HEK293 (cell line): ENCODE data around the gene NAPB.
A peak's percentile ranks its signal among the peaks of the same experiment; 100 is the strongest.

Experiments
- CTCF ChIA-PET: fragments of 350-600 bp; formaldehyde crosslinking; extraction: SDS; loops from one replicate; lab custom pipeline; 2021; ENCODE audit warnings: antibody characterized with exemption; lab: Yijun Ruan, JAX
- POLR2A ChIA-PET: fragments of 300-600 bp; formaldehyde crosslinking; extraction: SDS; loops from one replicate; lab custom pipeline; 2020; ENCODE audit warnings: antibody characterized with exemption, inconsistent platforms; lab: Yijun Ruan, JAX
- H3K27ac ChIP-seq: fragments of 200-500 bp; sonication (Bioruptor generic); 2 replicates; pipeline ENCODE4 v1.5.1; 2014; ENCODE audit warnings: low read depth, low read length, control low read depth, inconsistent platforms; ENCODE audit errors: extremely low read depth
- H3K36me3 ChIP-seq, 2 experiments: fragments of 200-500 bp in 1 of 2; sonication (Bioruptor generic) in 1 of 2; 1 replicate in 1 of 2; 2 replicates in 1 of 2; pipeline ENCODE4 v1.5.1; 2014 to 2017; ENCODE audit warnings: inconsistent platforms in 2 of 2, low read length in 2 of 2; ENCODE audit not compliant: control insufficient read depth in 2 of 2, insufficient read depth in 1 of 2
- H3K4me1 ChIP-seq: fragments of 200-500 bp; sonication (Bioruptor generic); 2 replicates; pipeline ENCODE4 v1.5.1; 2014; ENCODE audit warnings: mild to moderate bottlenecking, low read length, inconsistent platforms; ENCODE audit not compliant: control insufficient read depth, insufficient read depth
- H3K4me3 ChIP-seq: 2 replicates; pipeline ENCODE4 v1.5.1; 2011; ENCODE audit warnings: low read depth, mild to moderate bottlenecking, control low read depth, low read length, moderate library complexity
- H3K9me3 ChIP-seq: fragments of 200-500 bp; sonication (Bioruptor generic); 2 replicates; pipeline ENCODE4 v1.5.1; 2014; ENCODE audit warnings: low read depth, low read length, inconsistent platforms; ENCODE audit not compliant: control insufficient read depth, insufficient read depth
- KLF1 ChIP-seq: fragments of 450-650 bp; formaldehyde crosslinking; IDR thresholded peaks from 2 replicates; pipeline ENCODE4 v1.5.1; 2016; ENCODE audit warnings: missing biosample characterization, missing genetic modification characterization
- KLF7 ChIP-seq: fragments of 450-650 bp; formaldehyde crosslinking; IDR thresholded peaks from 2 replicates; pipeline ENCODE4 v1.5.1; 2016; ENCODE audit warnings: missing biosample characterization, missing genetic modification characterization, borderline replicate concordance
- OSR2 ChIP-seq: fragments of 450-650 bp; formaldehyde crosslinking; IDR thresholded peaks from 2 replicates; pipeline ENCODE4 v1.5.1; 2016; ENCODE audit warnings: missing biosample characterization, missing genetic modification characterization
- RBAK ChIP-seq: fragments of 450-650 bp; formaldehyde crosslinking; IDR thresholded peaks from 2 replicates; pipeline ENCODE4 v1.5.1; 2016; ENCODE audit warnings: missing biosample characterization, missing genetic modification characterization
- SP2 ChIP-seq: fragments of 450-650 bp; formaldehyde crosslinking; IDR thresholded peaks from 2 replicates; pipeline ENCODE4 v1.5.1; 2016; ENCODE audit warnings: missing biosample characterization, missing genetic modification characterization
- ZBTB7A ChIP-seq: fragments of 450-650 bp; formaldehyde crosslinking; IDR thresholded peaks from 2 replicates; pipeline ENCODE4 v1.5.1; 2016; ENCODE audit warnings: low read depth, missing biosample characterization, missing genetic modification characterization
- ZEB2 ChIP-seq: fragments of 450-650 bp; formaldehyde crosslinking; IDR thresholded peaks from 2 replicates; pipeline ENCODE4 v1.5.1; 2016; ENCODE audit warnings: missing biosample characterization, missing genetic modification characterization
- ZFHX2 ChIP-seq: fragments of 450-650 bp; formaldehyde crosslinking; conservative IDR thresholded peaks from 2 replicates; pipeline ENCODE4 v1.5.1; 2016; ENCODE audit warnings: missing biosample characterization, missing genetic modification characterization
- ZFP69B ChIP-seq: fragments of 450-650 bp; formaldehyde crosslinking; IDR thresholded peaks from 2 replicates; pipeline ENCODE4 v1.5.1; 2016; ENCODE audit warnings: missing biosample characterization, missing genetic modification characterization
- ZNF132 ChIP-seq: fragments of 450-650 bp; formaldehyde crosslinking; IDR thresholded peaks from 2 replicates; pipeline ENCODE4 v1.5.1; 2017; ENCODE audit warnings: missing biosample characterization, missing genetic modification characterization, borderline replicate concordance
- ZNF146 ChIP-seq: fragments of 450-650 bp; formaldehyde crosslinking; IDR thresholded peaks from 2 replicates; pipeline ENCODE4 v1.5.1; 2016; ENCODE audit warnings: missing biosample characterization, missing genetic modification characterization
- ZNF184 ChIP-seq: fragments of 450-650 bp; IDR thresholded peaks from 2 replicates; pipeline ENCODE4 v1.5.1; 2018; ENCODE audit warnings: missing biosample characterization, mild to moderate bottlenecking, missing genetic modification characterization
- ZNF211 ChIP-seq: fragments of 450-650 bp; formaldehyde crosslinking; IDR thresholded peaks from 2 replicates; pipeline ENCODE4 v1.5.1; 2016; ENCODE audit warnings: low read depth, missing biosample characterization, missing genetic modification characterization
- ZNF214 ChIP-seq: fragments of 450-650 bp; formaldehyde crosslinking; IDR thresholded peaks from 2 replicates; pipeline ENCODE4 v1.5.1; 2017; ENCODE audit warnings: missing biosample characterization, mild to moderate bottlenecking, missing genetic modification characterization, borderline replicate concordance
- ZNF266 ChIP-seq: fragments of 450-650 bp; formaldehyde crosslinking; IDR thresholded peaks from 2 replicates; pipeline ENCODE4 v1.5.1; 2016; ENCODE audit warnings: missing biosample characterization, missing genetic modification characterization, low read depth
- ZNF335 ChIP-seq: fragments of 450-650 bp; formaldehyde crosslinking; conservative IDR thresholded peaks from 2 replicates; pipeline ENCODE4 v1.5.1; 2016; ENCODE audit warnings: missing biosample characterization, missing genetic modification characterization
- ZNF350 ChIP-seq: fragments of 450-650 bp; formaldehyde crosslinking; IDR thresholded peaks from 2 replicates; pipeline ENCODE4 v1.5.0; 2017; ENCODE audit warnings: missing biosample characterization, mild to moderate bottlenecking, missing genetic modification characterization
- ZNF501 ChIP-seq: fragments of 450-650 bp; formaldehyde crosslinking; IDR thresholded peaks from 2 replicates; pipeline ENCODE4 v1.5.1; 2016; ENCODE audit warnings: missing biosample characterization, missing genetic modification characterization
- ZNF626 ChIP-seq: fragments of 450-650 bp; sonication (Bioruptor Pico); formaldehyde crosslinking; IDR thresholded peaks from 2 replicates; pipeline ENCODE4 v1.5.1; 2018; ENCODE audit warnings: missing biosample characterization, missing genetic modification characterization, inconsistent platforms
- ZNF629 ChIP-seq: fragments of 450-650 bp; formaldehyde crosslinking; IDR thresholded peaks from 2 replicates; pipeline ENCODE4 v1.5.1; 2017; ENCODE audit warnings: missing biosample characterization, missing genetic modification characterization
- ZNF658 ChIP-seq: fragments of 450-650 bp; formaldehyde crosslinking; IDR thresholded peaks from 2 replicates; pipeline ENCODE4; 2016; ENCODE audit warnings: missing biosample characterization, missing genetic modification characterization
- ZNF692 ChIP-seq: fragments of 450-650 bp; formaldehyde crosslinking; IDR thresholded peaks from 2 replicates; pipeline ENCODE4 v1.5.1; 2016; ENCODE audit warnings: missing biosample characterization, missing genetic modification characterization
- ZNF701 ChIP-seq: fragments of 450-650 bp; formaldehyde crosslinking; IDR thresholded peaks from 2 replicates; pipeline ENCODE4 v1.5.1; 2016; ENCODE audit warnings: missing biosample characterization, missing genetic modification characterization
- ZNF747 ChIP-seq: fragments of 450-650 bp; formaldehyde crosslinking; IDR thresholded peaks from 2 replicates; pipeline ENCODE4 v1.5.1; 2016; ENCODE audit warnings: missing biosample characterization, missing genetic modification characterization
- ZSCAN30 ChIP-seq: fragments of 450-650 bp; IDR thresholded peaks from 2 replicates; pipeline ENCODE4 v1.5.1; 2018; ENCODE audit warnings: missing biosample characterization, mild to moderate bottlenecking, missing genetic modification characterization, moderate library complexity
- TF ChIP-seq, protein P1 (sequence below): fragments of 450-650 bp; formaldehyde crosslinking; IDR thresholded peaks from 2 replicates; pipeline ENCODE4 v1.5.1; 2017; ENCODE audit warnings: missing biosample characterization, mild to moderate bottlenecking, missing genetic modification characterization, moderate library complexity
- TF ChIP-seq, protein P2 (sequence below): fragments of 450-650 bp; formaldehyde crosslinking; IDR thresholded peaks from 2 replicates; pipeline ENCODE4 v1.5.1; 2017; ENCODE audit warnings: missing biosample characterization, missing genetic modification characterization
- TF ChIP-seq, protein P3 (sequence below): fragments of 450-650 bp; formaldehyde crosslinking; optimal IDR thresholded peaks from 2 replicates; pipeline ENCODE3; 2016; ENCODE audit warnings: missing biosample characterization, mild to moderate bottlenecking, missing genetic modification characterization

Gene NAPB

GRCh38 chr20:23356203-23356602 is 65.1 kb downstream of the NAPB start:
- Histone ChIP-seq H3K4me3 (no peak overlapping the region), H3K9me3 (no peaks in the 10 kb centered on the region), H3K27ac (no peak overlapping the region), H3K36me3 (peaks cover 0 to 35% of the 10 kb centered on the region in 2 experiments; a peak in 2 of 3 replicates)
- no peak for TF ChIP-seq ZNF626 (tag by site-specific recombination)
- no peak for TF ChIP-seq ZNF658 (tag by site-specific recombination)
- no peak for TF ChIP-seq ZNF214 (tag by site-specific recombination)
- TF ChIP-seq, protein P1, sequence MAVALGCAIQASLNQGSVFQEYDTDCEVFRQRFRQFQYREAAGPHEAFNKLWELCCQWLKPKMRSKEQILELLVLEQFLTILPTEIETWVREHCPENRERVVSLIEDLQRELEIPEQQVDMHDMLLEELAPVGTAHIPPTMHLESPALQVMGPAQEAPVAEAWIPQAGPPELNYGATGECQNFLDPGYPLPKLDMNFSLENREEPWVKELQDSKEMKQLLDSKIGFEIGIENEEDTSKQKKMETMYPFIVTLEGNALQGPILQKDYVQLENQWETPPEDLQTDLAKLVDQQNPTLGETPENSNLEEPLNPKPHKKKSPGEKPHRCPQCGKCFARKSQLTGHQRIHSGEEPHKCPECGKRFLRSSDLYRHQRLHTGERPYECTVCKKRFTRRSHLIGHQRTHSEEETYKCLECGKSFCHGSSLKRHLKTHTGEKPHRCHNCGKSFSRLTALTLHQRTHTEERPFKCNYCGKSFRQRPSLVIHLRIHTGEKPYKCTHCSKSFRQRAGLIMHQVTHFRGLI (tag by site-specific recombination): no peak
- no peak for TF ChIP-seq ZNF211 (tag by site-specific recombination)
- TF ChIP-seq, all 188 proteins: peak for 0
- CTCF ChIA-PET: interaction anchor here (0.9 kb wide), 1 partner anchor 305 kb away, joined by 3 read pairs; no protein-coding TSS in a partner anchor
- H3K4me1 ChIP-seq: peaks cover 10% of the 10 kb centered on the region; the same call in 1 of the 2 replicates
- POLR2A ChIA-PET: no interaction called here

- ChIA-PET POLR2A (interaction anchor here (0.6 to 2.6 kb wide), 11 partner anchors 8 to 765 kb away, joined by 3 to 30 read pairs (median 5); partner anchors contain the start of genes GZF1 and NAPB), CTCF (interaction anchor here (0.7 to 1.2 kb wide), 4 partner anchors 10 to 608 kb away, joined by 3 to 5 read pairs (median 4); no protein-coding TSS in a partner anchor)
- Histone ChIP-seq H3K36me3 (peaks cover 0 to 34% of the 10 kb centered on the region in 2 experiments; a peak in 2 of 3 replicates), H3K4me1 (0 out of 2 replicates have a peak, but pooled peaks cover 2% of the 10 kb centered on the region), H3K4me3 (peak overlapping the region; percentile 77), H3K9me3 (no peaks in the 10 kb centered on the region), H3K27ac (peak overlapping the region; percentile 85)
- TF ChIP-seq ZFP69B (tag by site-specific recombination) (peak; percentile 74), ZBTB7A (tag by site-specific recombination) (peak; percentile 71; the same call in 1 of the 2 replicates), ZEB2 (tag by site-specific recombination) (no peak), ZNF692 (tag by site-specific recombination) (peak; percentile 94), ZNF629 (tag by site-specific recombination) (peak; percentile 25; the same call in 1 of the 2 replicates), ZNF335 (tag by site-specific recombination) (peak; percentile 46), OSR2 (tag by site-specific recombination) (no peak), ZNF266 (tag by site-specific recombination) (no peak), SP2 (tag by site-specific recombination) (peak; percentile 17; the same call in 1 of the 2 replicates), ZNF184 (no peak), ZNF350 (tag by site-specific recombination) (no peak), RBAK (tag by site-specific recombination) (no peak), ZNF658 (tag by site-specific recombination) (no peak), ZNF501 (tag by site-specific recombination) (0 out of 2 replicates have a peak, but pooled peaks have one; percentile 52), ZNF132 (tag by site-specific recombination) (no peak), ZNF146 (no peak), KLF7 (tag by site-specific recombination) (no peak), KLF1 (tag by site-specific recombination) (no peak), ZSCAN30 (tag by site-specific recombination) (0 out of 2 replicates have a peak, but pooled peaks have one; percentile 20), ZNF747 (tag by site-specific recombination) (no peak), ZNF701 (tag by site-specific recombination) (no peak), ZFHX2 (tag by site-specific recombination) (peak; percentile 12; the same call in 1 of the 2 replicates)
- TF ChIP-seq, protein P2, sequence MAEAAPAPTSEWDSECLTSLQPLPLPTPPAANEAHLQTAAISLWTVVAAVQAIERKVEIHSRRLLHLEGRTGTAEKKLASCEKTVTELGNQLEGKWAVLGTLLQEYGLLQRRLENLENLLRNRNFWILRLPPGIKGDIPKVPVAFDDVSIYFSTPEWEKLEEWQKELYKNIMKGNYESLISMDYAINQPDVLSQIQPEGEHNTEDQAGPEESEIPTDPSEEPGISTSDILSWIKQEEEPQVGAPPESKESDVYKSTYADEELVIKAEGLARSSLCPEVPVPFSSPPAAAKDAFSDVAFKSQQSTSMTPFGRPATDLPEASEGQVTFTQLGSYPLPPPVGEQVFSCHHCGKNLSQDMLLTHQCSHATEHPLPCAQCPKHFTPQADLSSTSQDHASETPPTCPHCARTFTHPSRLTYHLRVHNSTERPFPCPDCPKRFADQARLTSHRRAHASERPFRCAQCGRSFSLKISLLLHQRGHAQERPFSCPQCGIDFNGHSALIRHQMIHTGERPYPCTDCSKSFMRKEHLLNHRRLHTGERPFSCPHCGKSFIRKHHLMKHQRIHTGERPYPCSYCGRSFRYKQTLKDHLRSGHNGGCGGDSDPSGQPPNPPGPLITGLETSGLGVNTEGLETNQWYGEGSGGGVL (tag by site-specific recombination): no peak
- TF ChIP-seq, protein P3, sequence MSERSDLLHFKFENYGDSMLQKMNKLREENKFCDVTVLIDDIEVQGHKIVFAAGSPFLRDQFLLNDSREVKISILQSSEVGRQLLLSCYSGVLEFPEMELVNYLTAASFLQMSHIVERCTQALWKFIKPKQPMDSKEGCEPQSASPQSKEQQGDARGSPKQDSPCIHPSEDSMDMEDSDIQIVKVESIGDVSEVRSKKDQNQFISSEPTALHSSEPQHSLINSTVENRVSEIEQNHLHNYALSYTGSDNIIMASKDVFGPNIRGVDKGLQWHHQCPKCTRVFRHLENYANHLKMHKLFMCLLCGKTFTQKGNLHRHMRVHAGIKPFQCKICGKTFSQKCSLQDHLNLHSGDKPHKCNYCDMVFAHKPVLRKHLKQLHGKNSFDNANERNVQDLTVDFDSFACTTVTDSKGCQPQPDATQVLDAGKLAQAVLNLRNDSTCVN (tag by site-specific recombination): peak; percentile 87
Observed at GRCh38 chr20:23350904-23351838, 70.1 kb downstream of the NAPB start.
